Activated CD8-positive, alpha-beta memory T cell treated with anti-CD3 and anti-CD28 coated beads, Interleukin-2, amount 50 U/mL, for 1 hour (primary cell): ENCODE results near the gene C13orf42.

Experiments used
- DNase-seq: peaks from one replicate; pipeline ENCODE4 v3.0.0-alpha.2; 2020; ENCODE audit errors: extremely low read depth

The C13orf42 gene

GRCh38 chr13:51065372-51066090 lies 45.5 kb downstream of the C13orf42 start:
- no peak for DNase-seq

- DNase-seq: no peak
Observed at GRCh38 chr13:51064753-51065152, 46.3 kb downstream of the C13orf42 start.

GRCh38 chr13:51063909-51064308 lies 47.2 kb downstream of the C13orf42 start:
- DNase-seq: no peak

- DNase-seq: no peak
Observed at GRCh38 chr13:51058461-51059167, 52.5 kb downstream of the C13orf42 start.

GRCh38 chr13:51057906-51058305 lies 53.2 kb downstream of the C13orf42 start:
- no peak for DNase-seq

GRCh38 chr13:51057001-51057400 lies 54.1 kb downstream of the C13orf42 start:
- no peak for DNase-seq

GRCh38 chr13:51052581-51052980 lies 58.5 kb downstream of the C13orf42 start:
- DNase-seq: no peak

- no peak for DNase-seq
Observed at GRCh38 chr13:51050021-51050830, 60.8 kb downstream of the C13orf42 start.

GRCh38 chr13:51048616-51049015 lies 62.5 kb downstream of the C13orf42 start:
- no peak for DNase-seq

GRCh38 chr13:51048166-51048461 lies 63.0 kb downstream of the C13orf42 start:
- DNase-seq: no peak

GRCh38 chr13:51047434-51048165 lies 63.5 kb downstream of the C13orf42 start:
- no peak for DNase-seq

- DNase-seq: no peak
Observed at GRCh38 chr13:51045451-51045850, 65.6 kb downstream of the C13orf42 start.

- DNase-seq: no peak
Observed at GRCh38 chr13:51044023-51044665, 66.9 kb downstream of the C13orf42 start.

GRCh38 chr13:51043310-51043709 lies 67.8 kb downstream of the C13orf42 start:
- DNase-seq: no peak

GRCh38 chr13:51041710-51042109 lies 69.4 kb downstream of the C13orf42 start:
- DNase-seq: no peak

GRCh38 chr13:51041126-51041525 lies 69.9 kb downstream of the C13orf42 start:
- no peak for DNase-seq

GRCh38 chr13:51040431-51040830 lies 70.6 kb downstream of the C13orf42 start:
- DNase-seq: no peak

GRCh38 chr13:51036418-51036817 lies 74.7 kb downstream of the C13orf42 start:
- no peak for DNase-seq

- no peak for DNase-seq
Observed at GRCh38 chr13:51035978-51036377, 75.1 kb downstream of the C13orf42 start.

- DNase-seq: no peak
Observed at GRCh38 chr13:51035469-51035868, 75.6 kb downstream of the C13orf42 start.

GRCh38 chr13:51034906-51035305 lies 76.2 kb downstream of the C13orf42 start:
- no peak for DNase-seq
